HUES64 (cell line): ENCODE measurements around the gene JMJD1C.
A peak's percentile ranks its signal among the peaks of the same experiment; 100 is the strongest.

Source experiments
- H3K27ac ChIP-seq: 2 replicates; pipeline ENCODE4 v1.7.0; 2013; ENCODE audit warnings: low read depth, low read length, inconsistent platforms
- H3K27me3 ChIP-seq: 2 replicates; pipeline ENCODE4 v1.6.1; 2013; ENCODE audit warnings: mild to moderate bottlenecking, low read length; ENCODE audit not compliant: insufficient read depth
- H3K36me3 ChIP-seq: 2 replicates; pipeline ENCODE4 v1.6.1; 2013; ENCODE audit warnings: mild to moderate bottlenecking, low read length; ENCODE audit not compliant: insufficient read depth
- H3K4me1 ChIP-seq: 2 replicates; pipeline ENCODE4 v1.6.1; 2013; ENCODE audit warnings: mild to moderate bottlenecking, low read length, moderate library complexity; ENCODE audit not compliant: insufficient read depth
- H3K4me3 ChIP-seq: 2 replicates; pipeline ENCODE4 v1.5.1; 2013; ENCODE audit warnings: mild to moderate bottlenecking, low read length, moderate library complexity
- H3K9ac ChIP-seq: 2 replicates; pipeline ENCODE4 v1.6.1; 2013; ENCODE audit warnings: mild to moderate bottlenecking, low read depth, low read length
- H3K9me3 ChIP-seq: 2 replicates; pipeline ENCODE4 v1.6.1; 2013; ENCODE audit warnings: low read depth, low read length; ENCODE audit not compliant: insufficient read depth
- WGBS: fragments of 150-250, 120-280 bp; methylation state at CpG from one replicate; pipeline ENCODE4 v1.1.7; 2013; ENCODE audit warnings: missing lambda C conversion rate; 5-methylcytosine and 5-hydroxymethylcytosine counted together

Gene JMJD1C

GRCh38 chr10:63480237-63480636 is 14.5 kb upstream of the JMJD1C start:
- Histone ChIP-seq H3K9ac (no peak overlapping the region), H3K36me3 (no peaks in the 10 kb centered on the region), H3K4me3 (no peak overlapping the region), H3K9me3 (no peaks in the 10 kb centered on the region), H3K27me3 (no peaks in the 10 kb centered on the region), H3K4me1 (peaks cover 40% of the 10 kb centered on the region), H3K27ac (no peak overlapping the region)
- WGBS, result 96% methylated on average over 4 of the region's 5 CpGs

GRCh38 chr10:63478564-63478963 is 12.8 kb upstream of the JMJD1C start:
- Histone ChIP-seq H3K27me3 (no peaks in the 10 kb centered on the region), H3K36me3 (no peaks in the 10 kb centered on the region), H3K27ac (peak overlapping the region; percentile 42), H3K9ac (no peak overlapping the region), H3K4me3 (no peak overlapping the region), H3K9me3 (no peaks in the 10 kb centered on the region), H3K4me1 (peaks cover 32% of the 10 kb centered on the region)
- 25% methylated on average over 3 of the region's 3 CpGs for WGBS

- H3K9me3 ChIP-seq, result no peaks in the 10 kb centered on the region
- H3K9ac ChIP-seq, result no peak overlapping the region
- H3K4me1 ChIP-seq, result peaks cover 32% of the 10 kb centered on the region
- no peaks in the 10 kb centered on the region for H3K27me3 ChIP-seq
- WGBS, result 67% methylated on average over 1 of the region's 1 CpG
- no peak overlapping the region for H3K4me3 ChIP-seq
- no peak overlapping the region; the same call in 1 of the 2 replicates for H3K27ac ChIP-seq
- H3K36me3 ChIP-seq, result no peaks in the 10 kb centered on the region
Observed at GRCh38 chr10:63477927-63478326, 12.2 kb upstream of the JMJD1C start.

GRCh38 chr10:63474488-63474887 is 8.7 kb upstream of the JMJD1C start:
- H3K4me3 ChIP-seq, result no peak overlapping the region
- no peak overlapping the region for H3K27ac ChIP-seq
- no peaks in the 10 kb centered on the region for H3K36me3 ChIP-seq
- no peak overlapping the region for H3K9ac ChIP-seq
- WGBS, result 94% methylated on average over 7 of the region's 8 CpGs
- H3K9me3 ChIP-seq, result no peaks in the 10 kb centered on the region
- peaks cover 20% of the 10 kb centered on the region for H3K4me1 ChIP-seq
- H3K27me3 ChIP-seq, result no peaks in the 10 kb centered on the region

GRCh38 chr10:63470928-63471327 is 5.2 kb upstream of the JMJD1C start:
- Histone ChIP-seq H3K4me3 (no peak overlapping the region), H3K9me3 (no peaks in the 10 kb centered on the region), H3K27ac (no peak overlapping the region), H3K27me3 (no peaks in the 10 kb centered on the region), H3K36me3 (no peaks in the 10 kb centered on the region), H3K4me1 (peaks cover 12% of the 10 kb centered on the region; the same call in 1 of the 2 replicates), H3K9ac (no peak overlapping the region)
- 87% methylated on average over 3 of the region's 3 CpGs for WGBS

GRCh38 chr10:63468947-63469346 is 3.2 kb upstream of the JMJD1C start:
- peaks cover 12% of the 10 kb centered on the region; the same call in 1 of the 2 replicates for H3K4me1 ChIP-seq
- no peak overlapping the region for H3K4me3 ChIP-seq
- no peaks in the 10 kb centered on the region for H3K9me3 ChIP-seq
- WGBS, result no CpG with 5 or more reads among the region's 1 CpG
- H3K36me3 ChIP-seq, result no peaks in the 10 kb centered on the region
- no peak overlapping the region for H3K27ac ChIP-seq
- H3K9ac ChIP-seq, result no peak overlapping the region
- no peaks in the 10 kb centered on the region for H3K27me3 ChIP-seq

- Histone ChIP-seq H3K4me1 (peaks cover 13% of the 10 kb centered on the region; the same call in 1 of the 2 replicates), H3K9me3 (no peaks in the 10 kb centered on the region), H3K4me3 (no peak overlapping the region), H3K9ac (no peak overlapping the region), H3K36me3 (no peaks in the 10 kb centered on the region), H3K27ac (no peak overlapping the region), H3K27me3 (no peaks in the 10 kb centered on the region)
- 86% methylated on average over 1 of the region's 1 CpG for WGBS
Observed at GRCh38 chr10:63467841-63468240, 2.1 kb upstream of the JMJD1C start.

GRCh38 chr10:63466144-63466935 is 563 bp upstream of the JMJD1C start:
- Histone ChIP-seq H3K9me3 (no peaks in the 10 kb centered on the region), H3K4me1 (peaks cover 13% of the 10 kb centered on the region; the same call in 1 of the 2 replicates), H3K36me3 (no peaks in the 10 kb centered on the region), H3K9ac (peak overlapping the region; percentile 89), H3K27ac (peak overlapping the region; percentile 89; the same call in 1 of the 2 replicates), H3K4me3 (peak overlapping the region; percentile 94), H3K27me3 (no peaks in the 10 kb centered on the region)
- WGBS, result 4% methylated on average over 25 of the region's 27 CpGs

- Histone ChIP-seq H3K36me3 (no peaks in the 10 kb centered on the region), H3K4me3 (peak overlapping the region; percentile 94), H3K9me3 (no peaks in the 10 kb centered on the region), H3K27me3 (no peaks in the 10 kb centered on the region), H3K27ac (peak overlapping the region; percentile 89), H3K4me1 (peaks cover 13% of the 10 kb centered on the region; the same call in 1 of the 2 replicates), H3K9ac (peak overlapping the region; percentile 89)
- WGBS, result 5% methylated on average over 35 of the region's 35 CpGs
Observed at GRCh38 chr10:63464402-63465292, 1.1 kb downstream of the JMJD1C start.

- Histone ChIP-seq H3K9ac (no peak overlapping the region), H3K27me3 (no peaks in the 10 kb centered on the region), H3K4me1 (peaks cover 18% of the 10 kb centered on the region; the same call in 1 of the 2 replicates), H3K4me3 (no peak overlapping the region), H3K27ac (no peak overlapping the region), H3K36me3 (no peaks in the 10 kb centered on the region), H3K9me3 (no peaks in the 10 kb centered on the region)
- WGBS, result 89% methylated on average over 1 of the region's 1 CpG
Observed at GRCh38 chr10:63462442-63462841, 3.3 kb downstream of the JMJD1C start.

- no peaks in the 10 kb centered on the region for H3K9me3 ChIP-seq
- peaks cover 3% of the 10 kb centered on the region; the same call in 1 of the 2 replicates for H3K36me3 ChIP-seq
- H3K27me3 ChIP-seq, result no peaks in the 10 kb centered on the region
- H3K9ac ChIP-seq, result no peak overlapping the region
- no peak overlapping the region for H3K27ac ChIP-seq
- peaks cover 23% of the 10 kb centered on the region for H3K4me1 ChIP-seq
- no peak overlapping the region for H3K4me3 ChIP-seq
- 96% methylated on average over 2 of the region's 2 CpGs for WGBS
Observed at GRCh38 chr10:63458177-63458576, 7.6 kb downstream of the JMJD1C start.
